NCI-H2196 (cell line): ENCODE results near the gene RAB3GAP2.
"Not testable (repeated sequence)": the region's sequence is repeated elsewhere in the genome, so short reads cannot be mapped to it uniquely, and the experiment has no call there.

Experiments
- DNase-seq: peaks from one replicate; lab custom pipeline; 2025; ENCODE audit not compliant: unreplicated experiment; lab: John Stamatoyannopoulos, UW

RAB3GAP2 gene

DNA sequence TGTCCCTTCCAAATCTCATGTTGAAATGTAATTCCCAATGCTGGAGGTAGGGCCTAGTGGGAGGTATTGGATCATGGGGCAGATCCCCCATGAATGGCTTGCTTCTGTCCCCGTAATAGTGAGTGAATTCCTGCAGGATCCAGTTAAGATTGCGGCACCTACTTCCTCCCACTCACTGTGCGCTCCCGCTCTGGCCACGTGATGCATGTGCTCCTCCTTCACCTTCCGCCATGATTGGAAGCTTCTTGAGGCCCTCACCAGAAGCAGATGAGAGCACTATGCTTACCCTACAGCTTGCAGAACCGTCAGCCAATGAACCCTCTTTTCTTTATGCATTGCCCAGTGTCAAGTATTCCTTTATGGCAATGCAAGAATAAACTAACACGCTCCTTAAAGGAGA lies 14.9 kb upstream of the RAB3GAP2 start:
- no peak for DNase-seq

DNA sequence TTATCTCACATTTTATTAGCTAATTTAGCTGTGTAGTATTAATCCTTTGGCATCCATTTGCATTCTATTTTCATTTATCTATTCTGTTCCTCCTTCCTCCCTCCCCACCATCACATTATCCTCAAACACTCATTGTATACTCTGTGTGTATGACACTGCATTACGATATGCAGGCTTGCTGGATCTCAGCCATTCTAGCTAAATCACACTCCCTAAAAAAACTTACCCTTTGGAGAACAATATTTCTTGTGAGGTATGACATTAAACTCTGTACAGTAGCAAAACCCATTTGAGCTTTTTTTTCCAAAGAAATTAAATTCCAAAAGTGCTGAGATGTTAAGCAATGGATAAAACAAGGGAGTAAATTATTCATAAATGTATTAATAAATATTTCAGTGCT lies 11.4 kb upstream of the RAB3GAP2 start:
- no peak for DNase-seq

DNA sequence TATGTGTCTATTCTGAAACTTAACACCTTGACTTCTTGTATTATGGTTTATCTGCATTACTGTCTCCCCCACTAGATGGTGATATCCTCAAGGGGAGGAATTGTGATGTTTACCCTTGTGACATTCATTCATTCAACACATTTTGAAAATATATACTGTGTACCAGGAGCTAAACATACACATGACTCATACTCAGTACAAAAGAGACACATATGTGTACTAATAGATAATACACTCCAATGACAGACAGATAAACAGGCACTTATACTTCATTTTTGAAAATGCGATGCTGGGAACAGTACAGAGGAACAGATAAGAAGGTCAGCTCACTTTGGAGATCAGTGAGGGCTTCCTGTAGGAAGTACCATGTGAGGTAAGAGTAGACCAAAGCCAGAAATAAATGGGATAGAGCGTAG lies 8.9 kb upstream of the RAB3GAP2 start:
- DNase-seq: no peak

DNA sequence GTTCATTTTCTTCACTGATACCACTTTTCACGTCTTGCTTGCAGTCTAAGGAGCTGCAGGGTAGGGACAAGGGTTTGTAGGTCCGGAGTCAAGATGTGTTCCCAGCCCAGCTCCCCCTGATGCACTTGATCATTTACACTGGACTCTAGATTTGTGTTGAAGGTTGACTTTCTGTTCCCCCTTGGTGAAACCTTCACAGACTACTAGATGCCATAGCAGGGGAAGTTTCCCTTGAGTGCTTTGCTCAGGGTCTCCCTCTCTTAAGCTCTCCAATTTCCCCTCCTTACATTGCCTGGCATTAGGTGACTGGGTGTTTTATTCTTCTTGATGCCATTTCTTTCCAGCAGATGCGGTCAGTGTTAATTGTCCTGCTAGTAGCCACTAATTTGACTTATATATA lies 8.0 kb upstream of the RAB3GAP2 start:
- DNase-seq: no peak

DNA sequence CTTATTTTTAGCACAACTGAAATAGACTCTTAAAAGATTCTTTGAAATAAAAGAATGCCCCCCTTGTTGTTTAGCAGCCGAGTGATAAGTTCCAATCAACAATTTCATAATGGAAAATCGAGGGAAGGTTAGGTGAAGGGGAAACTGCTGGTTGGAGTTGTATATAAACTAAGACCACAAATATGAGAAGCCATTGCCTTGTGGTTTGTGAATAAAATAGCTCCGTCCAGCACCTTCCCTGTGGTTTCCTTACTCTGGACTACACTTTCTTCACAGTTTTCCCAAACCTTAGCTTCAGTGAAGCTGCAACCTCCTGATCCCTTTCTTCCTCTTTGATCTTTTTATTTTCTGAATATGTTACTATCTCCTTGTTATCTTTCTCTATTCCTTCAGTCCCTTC lies 6.7 kb upstream of the RAB3GAP2 start:
- no peak for DNase-seq

DNA sequence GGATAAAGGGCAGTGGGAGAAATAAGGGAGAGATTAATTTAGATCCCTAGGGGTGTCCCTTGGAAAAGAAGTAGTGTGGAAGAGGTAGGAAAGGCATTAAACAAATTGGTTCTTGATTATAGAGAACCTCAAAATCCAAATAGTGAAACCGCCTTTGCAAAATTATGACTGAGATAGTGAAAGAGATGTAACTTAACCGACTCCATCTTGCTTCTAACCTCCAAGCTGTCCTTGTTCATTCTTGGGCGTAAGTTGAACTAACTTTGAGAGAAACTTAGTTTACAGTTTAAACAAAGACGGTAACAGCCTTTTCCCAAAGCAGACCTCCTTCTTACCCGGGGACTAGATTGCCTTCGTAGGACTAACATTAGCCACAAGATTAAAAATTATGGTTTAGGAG lies 3.2 kb upstream of the RAB3GAP2 start:
- DNase-seq: no peak

DNA sequence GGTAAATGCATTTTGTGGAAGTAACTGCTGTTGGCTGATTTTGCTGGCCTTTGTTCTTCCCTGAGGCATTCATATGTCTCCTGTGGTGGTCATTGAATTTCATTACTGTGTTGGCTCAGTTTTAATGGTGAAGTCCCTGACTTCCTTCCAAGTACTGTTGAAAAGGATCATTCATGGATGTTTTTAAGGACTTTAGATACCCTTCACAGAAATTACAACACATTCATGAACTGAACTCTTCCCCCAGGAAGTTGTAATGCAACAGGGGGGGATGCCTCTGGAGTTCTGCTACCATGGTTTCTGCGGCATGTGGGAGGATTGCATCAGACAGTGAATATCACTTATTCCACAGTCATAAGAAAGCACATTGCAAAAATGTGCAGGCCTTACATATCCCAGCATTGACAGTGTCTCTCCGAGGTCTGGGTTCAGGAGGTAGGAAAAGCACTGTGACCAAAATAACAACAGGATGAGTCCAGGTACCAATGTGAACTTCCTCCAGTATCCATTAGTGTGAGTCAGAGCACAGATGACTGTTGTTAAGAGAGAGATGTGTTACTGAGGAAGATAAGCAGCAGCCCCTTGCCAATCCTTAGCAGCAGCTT lies 2.1 kb upstream of the RAB3GAP2 start:
- no peak for DNase-seq

DNA sequence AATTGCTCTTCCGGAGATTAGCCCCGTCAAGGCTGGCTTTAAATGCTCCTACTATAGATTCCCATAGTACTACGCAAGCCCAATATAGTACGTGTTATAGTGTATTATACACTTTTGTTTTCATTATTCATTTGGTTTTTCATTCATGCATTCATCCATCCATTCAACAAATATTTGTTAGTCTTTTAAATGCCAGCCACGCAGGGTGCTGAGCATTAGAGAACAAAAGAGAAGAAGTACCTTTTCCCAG lies 513 bp upstream of the RAB3GAP2 start:
- no peak for DNase-seq

DNA sequence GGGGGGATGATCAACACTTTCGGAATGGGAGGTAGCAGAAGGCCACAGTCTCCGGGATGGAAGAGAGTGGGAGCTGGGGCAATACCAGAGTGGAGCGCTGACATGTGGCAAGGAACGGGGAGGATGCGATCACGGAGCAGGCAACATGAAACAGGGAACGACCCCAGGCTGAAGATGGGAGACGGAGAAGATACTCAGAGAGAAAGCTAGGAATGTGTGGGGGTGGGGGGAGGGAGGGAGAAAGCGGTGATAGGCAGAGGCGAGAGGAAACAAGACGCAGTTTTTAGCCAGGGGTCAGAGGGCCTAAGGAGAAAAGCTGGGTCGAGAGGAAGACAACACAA lies 577 bp downstream of the RAB3GAP2 start:
- DNase-seq: no peak

DNA sequence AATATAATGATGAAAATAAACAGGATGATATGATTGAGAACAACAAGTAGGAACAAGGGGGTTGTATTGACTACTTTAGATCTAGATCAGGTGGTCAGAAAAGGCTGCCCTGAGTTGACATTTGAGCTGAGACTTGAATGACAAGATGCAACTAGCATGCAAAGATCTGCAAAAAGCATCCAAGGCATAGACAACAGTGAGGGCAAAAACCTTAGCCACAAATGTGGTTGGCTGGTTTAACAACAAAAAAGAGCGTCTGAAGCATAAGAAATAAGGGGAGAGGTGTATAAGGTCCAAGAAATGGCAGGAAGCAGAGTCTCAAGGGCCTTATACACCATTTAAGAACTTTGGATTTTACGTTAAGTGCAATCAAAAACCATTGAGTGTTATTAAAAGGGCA lies 3.2 kb downstream of the RAB3GAP2 start:
- no peak for DNase-seq

DNA sequence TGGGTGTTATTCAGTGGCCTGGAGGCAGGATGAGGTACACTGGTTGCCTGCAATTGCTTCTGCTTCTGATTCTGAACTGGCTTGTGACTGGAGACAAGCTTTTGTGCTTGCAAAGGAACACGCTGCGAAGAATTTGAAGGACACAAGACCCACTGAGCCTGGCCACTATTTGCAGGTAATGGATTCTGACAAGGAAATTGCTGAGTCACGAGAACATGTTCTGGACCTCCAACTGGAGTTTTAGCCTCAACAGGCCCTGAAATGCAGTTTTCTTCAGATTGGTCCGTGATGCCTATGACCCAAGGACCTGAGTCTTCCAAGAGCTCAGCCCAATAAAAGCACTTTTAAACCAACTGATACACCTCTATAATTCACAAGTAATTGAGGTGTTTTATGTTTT lies 4.6 kb downstream of the RAB3GAP2 start:
- no peak for DNase-seq

DNA sequence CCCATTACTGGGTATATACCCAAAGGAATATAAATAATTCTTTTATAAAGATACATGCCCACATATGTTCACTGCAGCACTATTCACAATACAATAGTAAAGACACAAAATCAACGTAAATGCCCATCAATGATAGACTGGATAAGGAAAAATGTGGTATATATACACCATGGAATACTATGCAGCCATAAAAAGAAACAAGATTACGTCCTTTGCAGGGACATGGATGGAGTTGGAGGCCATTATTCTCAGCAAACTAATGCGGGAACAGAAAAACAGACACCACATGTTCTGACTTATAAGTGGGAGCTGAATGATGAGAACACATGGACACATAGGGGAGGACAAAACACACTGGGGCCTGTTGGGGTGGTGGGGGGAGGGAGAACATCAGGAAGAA lies 12.0 kb downstream of the RAB3GAP2 start:
- not testable (repeated sequence) for DNase-seq

DNA sequence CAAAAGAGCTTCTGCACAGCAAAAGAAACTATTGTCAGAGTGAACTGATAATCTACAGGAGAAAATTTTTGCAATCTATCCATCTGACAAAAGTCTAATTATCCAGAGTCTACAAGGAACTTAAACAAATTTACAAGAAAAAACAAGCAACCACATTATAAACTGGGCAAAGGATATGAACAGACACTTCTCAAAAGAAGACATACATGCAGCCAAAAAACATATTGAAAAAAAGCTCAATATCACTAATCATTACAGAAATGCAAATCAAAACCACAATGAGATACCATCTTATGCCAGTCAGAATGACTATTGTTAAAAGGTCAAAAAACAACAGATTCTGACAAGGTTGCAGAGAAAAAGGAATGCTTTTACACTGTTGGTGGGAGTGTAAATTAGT lies 12.5 kb downstream of the RAB3GAP2 start:
- not testable (repeated sequence) for DNase-seq

DNA sequence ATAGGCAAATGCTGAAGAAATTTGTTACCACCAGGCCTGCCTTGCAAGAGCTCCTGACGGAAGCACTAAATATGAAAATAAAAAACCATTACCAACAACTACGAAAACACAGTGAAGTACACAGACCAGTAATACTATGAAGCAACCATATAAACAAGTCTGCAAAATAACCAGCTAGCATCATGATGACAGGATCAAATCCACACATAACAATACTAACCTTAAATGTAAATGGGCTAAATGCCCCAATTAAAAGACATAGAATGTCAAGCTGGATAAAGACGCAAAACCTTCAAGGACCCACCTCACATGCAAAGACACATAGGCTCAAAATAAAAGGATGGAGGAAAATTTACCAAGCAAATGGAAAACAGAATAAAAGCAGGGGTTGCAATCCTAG lies 16.1 kb downstream of the RAB3GAP2 start:
- DNase-seq: not testable (repeated sequence)

DNA sequence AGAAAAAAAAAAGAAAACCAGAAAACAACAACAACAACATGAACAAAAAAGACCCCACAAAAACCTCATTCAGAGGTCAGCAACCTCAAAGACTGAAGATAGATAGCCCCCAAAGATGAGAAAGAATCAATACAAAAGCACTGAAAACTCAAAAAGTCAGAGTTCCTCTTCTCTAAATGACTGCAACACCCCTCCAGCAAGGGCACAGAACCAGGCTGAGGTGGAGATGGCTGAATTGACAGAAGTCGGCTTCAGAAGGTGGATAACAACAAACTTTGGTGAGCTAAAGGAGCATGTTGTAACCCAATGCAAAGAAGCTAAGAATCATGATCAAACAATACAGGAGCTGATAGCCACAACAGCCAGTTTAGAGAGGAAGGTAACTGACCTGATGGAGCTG lies 17.0 kb downstream of the RAB3GAP2 start:
- no peak for DNase-seq

DNA sequence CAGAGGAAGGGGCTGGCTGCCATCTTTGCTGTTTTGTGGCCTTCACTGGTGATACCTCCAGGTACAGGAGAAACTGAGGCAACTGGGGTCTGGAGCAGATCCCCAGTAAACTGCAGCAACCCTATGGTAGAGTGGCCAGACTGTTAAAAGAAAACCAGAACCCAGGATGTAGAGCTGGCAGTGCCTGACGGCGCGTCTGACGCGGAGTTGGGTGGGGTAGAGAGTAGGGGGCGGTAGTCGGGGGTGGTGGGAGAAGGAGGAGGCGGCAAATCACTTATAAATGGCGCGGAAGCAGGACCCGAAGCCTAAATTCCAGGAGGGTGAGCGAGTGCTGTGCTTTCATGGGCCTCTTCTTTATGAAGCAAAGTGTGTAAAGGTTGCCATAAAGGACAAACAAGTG lies 19.0 kb downstream of the RAB3GAP2 start:
- not testable (repeated sequence) for DNase-seq

DNA sequence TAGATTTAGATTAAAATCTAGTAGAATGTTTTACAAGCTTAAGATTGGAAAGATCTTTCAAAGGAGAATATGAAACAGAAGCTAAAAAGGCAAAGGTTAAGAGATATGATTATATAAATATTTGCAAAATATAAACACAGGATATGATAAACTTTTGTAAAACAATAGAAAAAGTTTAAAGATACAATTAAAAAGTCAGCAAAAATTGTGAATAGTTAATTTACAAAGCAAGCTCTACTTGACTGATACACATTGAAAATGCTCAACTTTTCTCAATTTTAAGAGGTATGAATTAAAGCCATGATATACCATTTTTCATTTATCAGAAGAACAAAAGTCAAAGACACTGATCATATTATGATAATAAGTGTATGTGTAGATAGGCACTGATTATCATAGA lies 21.0 kb downstream of the RAB3GAP2 start:
- no peak for DNase-seq

DNA sequence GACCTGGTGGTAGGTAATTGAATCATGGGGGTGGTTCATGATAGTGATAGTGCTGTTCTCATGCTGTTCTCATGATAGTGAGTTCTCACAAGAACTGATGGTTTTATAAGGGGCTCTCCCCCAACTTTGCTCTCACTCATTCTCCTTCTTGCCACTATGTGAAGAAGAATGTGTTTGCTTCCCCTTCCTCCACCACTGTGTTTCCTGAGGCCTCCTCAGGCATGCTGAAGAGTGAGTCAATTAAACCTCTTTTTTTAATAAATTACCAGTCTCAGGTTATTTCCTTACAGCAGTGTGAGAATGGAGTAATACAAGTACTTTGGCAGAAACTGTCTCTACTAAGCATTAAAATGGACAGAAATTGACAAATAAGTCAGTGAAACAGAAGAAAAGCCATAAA lies 21.6 kb downstream of the RAB3GAP2 start:
- DNase-seq: no peak

DNA sequence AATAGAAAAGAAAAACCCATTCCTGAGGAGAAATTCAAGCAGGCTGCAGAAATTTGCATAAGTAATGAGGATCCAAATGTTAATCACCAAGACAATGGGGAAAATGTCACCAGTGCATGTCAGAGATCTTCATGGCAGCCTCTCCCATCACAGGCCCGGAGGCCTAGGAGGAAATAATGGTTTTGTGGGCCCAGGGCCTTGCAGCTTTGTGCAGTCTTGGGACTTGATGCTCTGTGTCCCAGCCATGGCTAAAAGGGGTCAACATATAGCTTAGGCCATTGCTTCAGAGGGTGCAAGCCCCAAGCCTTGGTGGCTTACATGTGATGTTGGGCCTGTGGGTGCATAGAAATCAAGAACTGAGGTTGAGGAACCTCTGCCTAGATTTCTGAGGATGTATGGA lies 22.7 kb downstream of the RAB3GAP2 start:
- DNase-seq: no peak

DNA sequence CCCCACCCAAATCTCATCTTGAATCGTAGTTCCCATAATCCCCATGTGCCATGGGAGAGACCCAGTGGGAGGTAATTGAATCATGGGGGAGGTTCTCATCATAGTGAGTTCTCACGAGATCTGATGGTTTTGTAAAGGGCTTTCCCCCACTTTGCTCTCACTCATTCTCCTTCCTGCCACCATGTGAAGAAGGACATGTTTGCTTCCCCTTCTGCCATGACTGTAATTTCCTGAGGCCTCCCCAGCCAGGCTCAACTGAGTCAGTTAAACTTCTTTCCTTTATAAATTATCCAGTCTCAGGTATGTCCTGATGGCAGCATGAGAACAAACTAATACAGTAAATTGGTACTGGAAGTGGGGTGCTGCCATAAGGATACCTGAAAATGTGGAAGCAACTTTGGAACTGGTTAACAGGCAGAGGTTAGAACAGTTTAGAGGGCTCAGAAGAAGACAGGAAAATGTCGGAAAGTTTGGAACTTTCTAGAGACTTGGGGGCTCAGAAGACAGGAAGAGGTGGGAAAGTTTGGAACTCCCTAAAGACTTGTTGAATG lies 23.5 kb downstream of the RAB3GAP2 start:
- not testable (repeated sequence) for DNase-seq

DNA sequence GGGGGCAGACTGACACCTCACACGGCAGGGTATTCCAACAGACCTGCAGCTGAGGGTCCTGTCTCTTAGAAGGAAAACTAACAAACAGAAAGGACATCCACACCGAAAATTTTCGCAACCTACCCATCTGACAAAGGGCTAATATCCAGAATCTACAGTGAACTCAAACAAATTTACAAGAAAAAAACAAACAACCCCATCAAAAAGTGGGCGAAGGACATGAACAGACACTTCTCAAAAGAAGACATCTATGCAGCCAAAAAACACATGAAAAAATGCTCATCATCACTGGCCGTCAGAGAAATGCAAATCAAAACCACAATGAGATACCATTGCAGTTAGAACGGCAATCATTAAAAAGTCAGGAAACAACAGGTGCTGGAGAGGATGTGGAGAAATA lies 26.4 kb downstream of the RAB3GAP2 start:
- DNase-seq: not testable (repeated sequence)

DNA sequence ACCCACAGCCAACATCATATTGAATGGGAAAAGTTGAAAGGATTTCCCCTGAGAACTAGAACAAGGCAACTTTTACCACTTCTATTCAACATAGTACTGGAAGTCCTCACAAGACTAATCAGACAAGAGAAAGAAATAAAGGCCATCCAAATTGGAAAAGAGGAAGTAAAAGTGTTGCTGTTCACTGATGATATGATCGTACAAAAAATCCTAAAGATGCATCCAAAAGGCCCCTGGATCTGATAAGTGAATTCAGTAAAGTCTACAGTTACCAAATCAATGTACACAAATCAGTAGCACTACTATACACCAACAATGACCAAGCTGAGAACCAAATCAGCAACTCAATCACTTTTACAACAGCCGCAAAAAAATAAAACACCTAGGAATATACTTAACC lies 28.3 kb downstream of the RAB3GAP2 start:
- no peak for DNase-seq

DNA sequence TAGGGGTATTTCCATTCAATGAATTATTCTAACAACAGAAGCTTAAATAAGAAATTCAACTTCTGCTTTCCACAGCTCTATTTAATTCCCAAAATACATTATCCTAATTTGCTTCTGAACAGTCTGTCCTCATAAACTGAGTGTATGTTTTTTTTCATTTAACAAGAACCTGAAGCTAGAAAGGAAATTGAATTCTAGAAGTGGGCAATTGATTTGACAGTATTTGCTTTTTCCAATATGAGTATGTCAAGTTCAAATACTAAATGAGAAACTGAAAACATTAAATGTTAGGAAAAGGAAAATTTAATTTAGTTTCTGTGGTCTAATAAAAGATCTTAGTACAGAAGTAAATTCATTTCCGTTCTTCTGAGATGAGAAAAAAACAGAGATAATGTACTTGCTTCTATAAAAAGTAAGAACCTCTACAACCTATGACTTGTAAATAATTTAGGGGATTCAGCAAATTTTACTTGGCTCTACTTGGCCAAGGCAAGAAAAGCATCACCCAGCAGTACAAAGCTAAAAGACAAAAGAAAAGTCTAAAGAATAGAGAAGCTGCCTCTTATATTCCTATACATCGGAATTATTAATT lies 31.1 kb downstream of the RAB3GAP2 start:
- no peak for DNase-seq
